Loucy (cell line): ENCODE data around the gene HDAC6.

Source experiments
- CTCF ChIP-seq: fragments of 200-600 bp; sonication (generic); conservative IDR thresholded peaks from 2 replicates; pipeline ENCODE4 v1.5.1; 2014; ENCODE audit warnings: mild to moderate bottlenecking, antibody characterized with exemption, low read length
- EZH2phosphoT487 ChIP-seq: fragments of 200-600 bp; IDR thresholded peaks from 2 replicates; pipeline ENCODE4 v1.6.1; 2018; ENCODE audit warnings: antibody characterized with exemption, mild to moderate bottlenecking, moderate library complexity, borderline replicate concordance

- TF ChIP-seq CTCF (no peak), EZH2phosphoT487 (no peak)
Observed at GRCh38 chrX:48826876-48827653, 25.2 kb downstream of the HDAC6 start.
